Measurements from ENCODE around the gene AFTPH.

The AFTPH gene

GRCh38 chr2:64523666-64524603, at the start of gene AFTPH:
Gene AFTPH, plus strand, starts transcription at chr2:64524328. Its CDS starts 27,147 bp downstream, at chr2:64551475.
- peaks cover 22% of the 10 kb centered on the region for H3K4me1 ChIP-seq
- no peaks in the 10 kb centered on the region for H3K27me3 ChIP-seq (ENCODE audit: low read depth)
- in situ Hi-C loops (cut with MboI; ENCODE audit: low sequenced_read_pairs), result no loop called here
- peak within 1 kb of the TSS; percentile 94 for H3K4me3 ChIP-seq
- H3K9me3 ChIP-seq, result no peaks in the 10 kb centered on the region
- H3K36me3 ChIP-seq (replicated peaks), result no peaks in the 10 kb centered on the region
- DNase-seq (ENCODE audit: low spot score in 2 of 2), result peak; percentile 98 to 100

GRCh38 chr2:64474636-64475035, 49.5 kb upstream of the AFTPH start:
- no peak overlapping the region for H3K4me3 ChIP-seq
- peaks cover 30% of the 10 kb centered on the region for H3K4me1 ChIP-seq
- DNase-seq (ENCODE audit: low spot score in 2 of 2), result no peak
- H3K36me3 ChIP-seq (replicated peaks), result no peaks in the 10 kb centered on the region
- no peaks in the 10 kb centered on the region for H3K9me3 ChIP-seq
- H3K27me3 ChIP-seq (ENCODE audit: low read depth), result no peaks in the 10 kb centered on the region
- in situ Hi-C loops (cut with MboI; ENCODE audit: low sequenced_read_pairs), result no loop called here

GRCh38 chr2:64477037-64477436, 47.1 kb upstream of the AFTPH start:
- DNase-seq (ENCODE audit: low spot score in 2 of 2), result no peak
- Histone ChIP-seq H3K36me3 (replicated peaks) (no peaks in the 10 kb centered on the region), H3K9me3 (no peaks in the 10 kb centered on the region), H3K4me1 (peaks cover 14% of the 10 kb centered on the region), H3K4me3 (no peak overlapping the region), H3K27me3 (ENCODE audit: low read depth) (no peaks in the 10 kb centered on the region)
- in situ Hi-C loops (cut with MboI; ENCODE audit: low sequenced_read_pairs), result no loop called here

GRCh38 chr2:64477979-64478378, 46.1 kb upstream of the AFTPH start:
- peak in 1 of 2 experiments; percentile 43 for DNase-seq (ENCODE audit: low spot score in 2 of 2)
- no peaks in the 10 kb centered on the region for H3K9me3 ChIP-seq
- in situ Hi-C loops (cut with MboI; ENCODE audit: low sequenced_read_pairs), result no loop called here
- peaks cover 14% of the 10 kb centered on the region for H3K4me1 ChIP-seq
- H3K4me3 ChIP-seq, result no peak overlapping the region
- H3K27me3 ChIP-seq (ENCODE audit: low read depth), result no peaks in the 10 kb centered on the region
- H3K36me3 ChIP-seq (replicated peaks), result no peaks in the 10 kb centered on the region

- in situ Hi-C loops (cut with MboI; ENCODE audit: low sequenced_read_pairs), result no loop called here
- H3K27me3 ChIP-seq (ENCODE audit: low read depth), result no peaks in the 10 kb centered on the region
- H3K36me3 ChIP-seq (replicated peaks), result no peaks in the 10 kb centered on the region
- H3K4me1 ChIP-seq, result peaks cover 14% of the 10 kb centered on the region
- no peak for DNase-seq (ENCODE audit: low spot score in 2 of 2)
- no peak overlapping the region for H3K4me3 ChIP-seq
- no peaks in the 10 kb centered on the region for H3K9me3 ChIP-seq
Observed at GRCh38 chr2:64478502-64479230, 45.5 kb upstream of the AFTPH start.

- H3K4me3 ChIP-seq, result no peak overlapping the region
- no peaks in the 10 kb centered on the region for H3K9me3 ChIP-seq
- in situ Hi-C loops (cut with MboI; ENCODE audit: low sequenced_read_pairs), result loop anchor here (10.0 kb wide), 1 partner anchor 435 kb away; no protein-coding TSS in a partner anchor
Observed at GRCh38 chr2:64479259-64480117, 44.6 kb upstream of the AFTPH start.

GRCh38 chr2:64481665-64482064, 42.5 kb upstream of the AFTPH start:
- Histone ChIP-seq H3K4me1 (peaks cover 14% of the 10 kb centered on the region), H3K4me3 (no peak overlapping the region), H3K36me3 (replicated peaks) (no peaks in the 10 kb centered on the region), H3K9me3 (no peaks in the 10 kb centered on the region), H3K27me3 (ENCODE audit: low read depth) (no peaks in the 10 kb centered on the region)
- in situ Hi-C loops (cut with MboI; ENCODE audit: low sequenced_read_pairs), result loop anchor here (10.0 kb wide), 1 partner anchor 437 kb away; no protein-coding TSS in a partner anchor
- no peak for DNase-seq (ENCODE audit: low spot score in 2 of 2)

More at GRCh38 chr2:64479259-64480117, 44.6 kb upstream of the AFTPH start:
- H3K27me3 ChIP-seq (ENCODE audit: low read depth), result no peaks in the 10 kb centered on the region
- H3K4me1 ChIP-seq, result peaks cover 14% of the 10 kb centered on the region
- no peak for DNase-seq (ENCODE audit: low spot score in 2 of 2)
- no peaks in the 10 kb centered on the region for H3K36me3 ChIP-seq (replicated peaks)

- in situ Hi-C loops (cut with MboI; ENCODE audit: low sequenced_read_pairs), result loop anchor here (10.0 kb wide), 1 partner anchor 437 kb away; no protein-coding TSS in a partner anchor
- H3K4me1 ChIP-seq, result peaks cover 14% of the 10 kb centered on the region
Observed at GRCh38 chr2:64482243-64482642, 41.9 kb upstream of the AFTPH start.

GRCh38 chr2:64482765-64483504, 41.2 kb upstream of the AFTPH start:
- in situ Hi-C loops (cut with MboI; ENCODE audit: low sequenced_read_pairs), result loop anchor here (10.0 kb wide), 1 partner anchor 438 kb away; no protein-coding TSS in a partner anchor

More at GRCh38 chr2:64482243-64482642, 41.9 kb upstream of the AFTPH start:
- DNase-seq (ENCODE audit: low spot score in 2 of 2), result no peak
- Histone ChIP-seq H3K9me3 (no peaks in the 10 kb centered on the region), H3K27me3 (ENCODE audit: low read depth) (no peaks in the 10 kb centered on the region), H3K36me3 (replicated peaks) (no peaks in the 10 kb centered on the region), H3K4me3 (no peak overlapping the region)

GRCh38 chr2:64485331-64485730, 38.8 kb upstream of the AFTPH start:
- Histone ChIP-seq H3K4me1 (peaks cover 7% of the 10 kb centered on the region), H3K4me3 (no peak overlapping the region), H3K27me3 (ENCODE audit: low read depth) (no peaks in the 10 kb centered on the region), H3K9me3 (no peaks in the 10 kb centered on the region), H3K36me3 (replicated peaks) (no peaks in the 10 kb centered on the region)
- no peak for DNase-seq (ENCODE audit: low spot score in 2 of 2)
- in situ Hi-C loops (cut with MboI; ENCODE audit: low sequenced_read_pairs), result loop anchor here (5.0 to 10.0 kb wide), 2 partner anchors 153 to 441 kb away; no protein-coding TSS in a partner anchor

More at GRCh38 chr2:64482765-64483504, 41.2 kb upstream of the AFTPH start:
- Histone ChIP-seq H3K36me3 (replicated peaks) (no peaks in the 10 kb centered on the region), H3K4me1 (peaks cover 12% of the 10 kb centered on the region), H3K4me3 (no peak overlapping the region), H3K9me3 (no peaks in the 10 kb centered on the region), H3K27me3 (ENCODE audit: low read depth) (no peaks in the 10 kb centered on the region)
- no peak for DNase-seq (ENCODE audit: low spot score in 2 of 2)

GRCh38 chr2:64485961-64486360, 38.2 kb upstream of the AFTPH start:
- DNase-seq (ENCODE audit: low spot score in 2 of 2), result peak in 1 of 2 experiments; percentile 24
- peaks cover 7% of the 10 kb centered on the region for H3K4me1 ChIP-seq
- no peaks in the 10 kb centered on the region for H3K9me3 ChIP-seq
- H3K27me3 ChIP-seq (ENCODE audit: low read depth), result no peaks in the 10 kb centered on the region
- H3K4me3 ChIP-seq, result no peak overlapping the region
- in situ Hi-C loops (cut with MboI; ENCODE audit: low sequenced_read_pairs), result loop anchor here (5.0 to 10.0 kb wide), 2 partner anchors 154 to 441 kb away; no protein-coding TSS in a partner anchor
- no peaks in the 10 kb centered on the region for H3K36me3 ChIP-seq (replicated peaks)

GRCh38 chr2:64487256-64488049, 36.7 kb upstream of the AFTPH start:
- Histone ChIP-seq H3K4me3 (no peak overlapping the region), H3K36me3 (replicated peaks) (no peaks in the 10 kb centered on the region), H3K4me1 (peaks cover 7% of the 10 kb centered on the region), H3K9me3 (no peaks in the 10 kb centered on the region), H3K27me3 (ENCODE audit: low read depth) (no peaks in the 10 kb centered on the region)
- in situ Hi-C loops (cut with MboI; ENCODE audit: low sequenced_read_pairs), result loop anchor here (5.0 to 10.0 kb wide), 2 partner anchors 155 to 443 kb away; no protein-coding TSS in a partner anchor
- no peak for DNase-seq (ENCODE audit: low spot score in 2 of 2)

Measured in HAP-1 (cell line).